ENCODE data around the gene CCR8.

The CCR8 gene

DNA sequence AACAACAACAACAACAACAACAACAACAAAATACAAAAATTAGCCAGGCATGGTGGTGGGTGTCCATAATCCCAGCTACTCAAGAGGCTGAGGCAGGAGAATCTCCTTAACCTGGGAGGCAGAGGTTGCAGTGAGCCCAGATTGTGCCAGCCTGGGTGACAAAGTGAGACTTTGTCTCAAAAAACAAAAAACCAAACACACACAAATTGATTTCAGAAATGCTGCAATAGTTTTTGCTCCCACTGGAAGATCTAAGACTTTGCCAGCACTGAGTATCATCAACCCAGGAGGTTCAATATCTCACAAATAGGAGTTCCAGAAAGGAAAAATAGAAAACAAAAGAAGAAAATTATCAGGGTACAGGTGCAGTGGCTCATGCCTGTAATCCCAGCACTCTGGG lies 16.2 kb upstream of the CCR8 start (continued):
- TF ChIP-seq TSHZ2 (CRISPR knock-in tag; IDR thresholded peaks at IDR 0.05) (no peak), ZNF565 (CRISPR knock-in tag; conservative IDR thresholded peaks at IDR 0.05; ENCODE audit: low read depth) (no peak), GLIS3 (CRISPR knock-in tag; IDR thresholded peaks at IDR 0.05) (no peak), ZFP30 (CRISPR knock-in tag; IDR thresholded peaks at IDR 0.05) (no peak), ZNF70 (CRISPR knock-in tag; IDR thresholded peaks at IDR 0.05) (no peak), SNAI2 (CRISPR knock-in tag; IDR thresholded peaks at IDR 0.05) (no peak)
- TF ChIP-seq, protein P1, sequence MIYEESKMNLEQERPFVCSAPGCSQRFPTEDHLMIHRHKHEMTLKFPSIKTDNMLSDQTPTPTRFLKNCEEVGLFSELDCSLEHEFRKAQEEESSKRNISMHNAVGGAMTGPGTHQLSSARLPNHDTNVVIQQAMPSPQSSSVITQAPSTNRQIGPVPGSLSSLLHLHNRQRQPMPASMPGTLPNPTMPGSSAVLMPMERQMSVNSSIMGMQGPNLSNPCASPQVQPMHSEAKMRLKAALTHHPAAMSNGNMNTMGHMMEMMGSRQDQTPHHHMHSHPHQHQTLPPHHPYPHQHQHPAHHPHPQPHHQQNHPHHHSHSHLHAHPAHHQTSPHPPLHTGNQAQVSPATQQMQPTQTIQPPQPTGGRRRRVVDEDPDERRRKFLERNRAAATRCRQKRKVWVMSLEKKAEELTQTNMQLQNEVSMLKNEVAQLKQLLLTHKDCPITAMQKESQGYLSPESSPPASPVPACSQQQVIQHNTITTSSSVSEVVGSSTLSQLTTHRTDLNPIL (CRISPR knock-in tag; IDR thresholded peaks at IDR 0.05; ENCODE audit: low read depth): no peak

GRCh38 chr3:39315420-39315819 lies 14.1 kb upstream of the CCR8 start:
- no peak for TF ChIP-seq SNAI2 (CRISPR knock-in tag; IDR thresholded peaks at IDR 0.05)
- no peak for TF ChIP-seq ZNF565 (CRISPR knock-in tag; conservative IDR thresholded peaks at IDR 0.05; ENCODE audit: low read depth)
- TF ChIP-seq TOX (CRISPR knock-in tag; IDR thresholded peaks at IDR 0.05; ENCODE audit: borderline replicate concordance): no peak
- TF ChIP-seq RARB (CRISPR knock-in tag; IDR thresholded peaks at IDR 0.05): no peak
- TF ChIP-seq ZC3H10 (CRISPR knock-in tag; IDR thresholded peaks at IDR 0.05): no peak
- no peak for TF ChIP-seq POU6F1 (CRISPR knock-in tag; IDR thresholded peaks at IDR 0.05; ENCODE audit: borderline replicate concordance, low read depth)
- no peak for TF ChIP-seq ESRRG (CRISPR knock-in tag; IDR thresholded peaks at IDR 0.05)
- TF ChIP-seq, protein P1 (CRISPR knock-in tag; IDR thresholded peaks at IDR 0.05; ENCODE audit: low read depth): no peak
- TF ChIP-seq, protein P2, sequence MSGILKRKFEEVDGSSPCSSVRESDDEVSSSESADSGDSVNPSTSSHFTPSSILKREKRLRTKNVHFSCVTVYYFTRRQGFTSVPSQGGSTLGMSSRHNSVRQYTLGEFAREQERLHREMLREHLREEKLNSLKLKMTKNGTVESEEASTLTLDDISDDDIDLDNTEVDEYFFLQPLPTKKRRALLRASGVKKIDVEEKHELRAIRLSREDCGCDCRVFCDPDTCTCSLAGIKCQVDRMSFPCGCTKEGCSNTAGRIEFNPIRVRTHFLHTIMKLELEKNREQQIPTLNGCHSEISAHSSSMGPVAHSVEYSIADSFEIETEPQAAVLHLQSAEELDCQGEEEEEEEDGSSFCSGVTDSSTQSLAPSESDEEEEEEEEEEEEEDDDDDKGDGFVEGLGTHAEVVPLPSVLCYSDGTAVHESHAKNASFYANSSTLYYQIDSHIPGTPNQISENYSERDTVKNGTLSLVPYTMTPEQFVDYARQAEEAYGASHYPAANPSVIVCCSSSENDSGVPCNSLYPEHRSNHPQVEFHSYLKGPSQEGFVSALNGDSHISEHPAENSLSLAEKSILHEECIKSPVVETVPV (CRISPR knock-in tag; IDR thresholded peaks at IDR 0.05): no peak
- TF ChIP-seq ZNF8 (CRISPR knock-in tag; IDR thresholded peaks at IDR 0.05): no peak
- no peak for TF ChIP-seq ZFP30 (CRISPR knock-in tag; IDR thresholded peaks at IDR 0.05)
- no peak for TF ChIP-seq GLIS3 (CRISPR knock-in tag; IDR thresholded peaks at IDR 0.05)
- no peak for TF ChIP-seq ARNTL (CRISPR knock-in tag; IDR thresholded peaks at IDR 0.05; ENCODE audit: borderline replicate concordance, low read depth)
- no peak for TF ChIP-seq ZFP3 (CRISPR knock-in tag; IDR thresholded peaks at IDR 0.05)
- no peak for ATAC-seq

GRCh38 chr3:39317571-39318169 lies 11.8 kb upstream of the CCR8 start:
- TF ChIP-seq ESRRG (CRISPR knock-in tag; IDR thresholded peaks at IDR 0.05) (no peak), ZC3H10 (CRISPR knock-in tag; IDR thresholded peaks at IDR 0.05) (no peak), ARNTL (CRISPR knock-in tag; IDR thresholded peaks at IDR 0.05; ENCODE audit: borderline replicate concordance, low read depth) (no peak), PPARA (CRISPR knock-in tag; IDR thresholded peaks at IDR 0.05; ENCODE audit: borderline replicate concordance) (no peak), TCF4 (CRISPR knock-in tag; IDR thresholded peaks at IDR 0.05; ENCODE audit: borderline replicate concordance) (no peak), OSR1 (CRISPR knock-in tag; IDR thresholded peaks at IDR 0.05) (no peak), ISL1 (CRISPR knock-in tag; IDR thresholded peaks at IDR 0.05) (no peak), ZNF8 (CRISPR knock-in tag; IDR thresholded peaks at IDR 0.05) (no peak), BACH2 (CRISPR knock-in tag; IDR thresholded peaks at IDR 0.05; ENCODE audit: borderline replicate concordance) (no peak), CSDC2 (CRISPR knock-in tag; IDR thresholded peaks at IDR 0.05) (no peak), RARB (CRISPR knock-in tag; IDR thresholded peaks at IDR 0.05) (no peak), TSHZ2 (CRISPR knock-in tag; IDR thresholded peaks at IDR 0.05) (no peak), SNAI2 (CRISPR knock-in tag; IDR thresholded peaks at IDR 0.05) (no peak), ZNF70 (CRISPR knock-in tag; IDR thresholded peaks at IDR 0.05) (no peak)
- TF ChIP-seq, protein P1 (CRISPR knock-in tag; IDR thresholded peaks at IDR 0.05; ENCODE audit: low read depth): no peak
- ATAC-seq: no peak
